Hepatocyte (in vitro differentiated cells): ENCODE measurements around the gene EPB41L4B.
"Not testable (repeated sequence)": the region's sequence is repeated elsewhere in the genome, so short reads cannot be mapped to it uniquely, and the experiment has no call there.

ENCODE experiments used
- CTCF ChIP-seq: fragments of 200-600 bp; sonication (generic); IDR thresholded peaks from 2 replicates; pipeline ENCODE4 v1.5.1; 2016; ENCODE audit warnings: antibody characterized with exemption, mild to moderate bottlenecking; ENCODE audit not compliant: poor library complexity
- EZH2 ChIP-seq: fragments of 200-600 bp; sonication (generic); IDR thresholded peaks from 2 replicates; pipeline ENCODE4 v1.6.1; 2016; ENCODE audit warnings: antibody characterized with exemption, mild to moderate bottlenecking, borderline replicate concordance
- EZH2phosphoT487 ChIP-seq: fragments of 200-600 bp; sonication (generic); IDR thresholded peaks from one replicate; pipeline ENCODE4 v1.6.1; 2018; ENCODE audit warnings: antibody characterized with exemption, mild to moderate bottlenecking, low read depth, moderate library complexity; ENCODE audit not compliant: unreplicated experiment, severe bottlenecking

GRCh38 chr9:109340979-109341378, 20.1 kb upstream of the EPB41L4B start:
- not testable (repeated sequence) for TF ChIP-seq CTCF, EZH2phosphoT487, EZH2
